ENCODE data around the gene LASP1.

The LASP1 gene

GRCh38 chr17:38886643-38887010 lies 16.8 kb downstream of the LASP1 start:
- no peak for DNase-seq (ENCODE audit: low read depth)

- no peak for DNase-seq (ENCODE audit: low read depth)
Measured at GRCh38 chr17:38888842-38889241, 19.0 kb downstream of the LASP1 start.

GRCh38 chr17:38889745-38890409 lies 20.0 kb downstream of the LASP1 start:
- no peak for DNase-seq (ENCODE audit: low read depth)

- DNase-seq (ENCODE audit: low read depth), result no peak
Measured at GRCh38 chr17:38890410-38890746, 20.5 kb downstream of the LASP1 start.

GRCh38 chr17:38891441-38891840 lies 21.6 kb downstream of the LASP1 start:
- no peak for DNase-seq (ENCODE audit: low read depth)

- no peak for DNase-seq (ENCODE audit: low read depth)
Measured at GRCh38 chr17:38892083-38892482, 22.2 kb downstream of the LASP1 start.

GRCh38 chr17:38892620-38893019 lies 22.8 kb downstream of the LASP1 start:
- no peak for DNase-seq (ENCODE audit: low read depth)

GRCh38 chr17:38893113-38893512 lies 23.3 kb downstream of the LASP1 start:
- no peak for DNase-seq (ENCODE audit: low read depth)

- DNase-seq (ENCODE audit: low read depth), result no peak
Measured at GRCh38 chr17:38893607-38894006, 23.7 kb downstream of the LASP1 start.

GRCh38 chr17:38894276-38894675 lies 24.4 kb downstream of the LASP1 start:
- DNase-seq (ENCODE audit: low read depth), result no peak

GRCh38 chr17:38896346-38896954 lies 26.6 kb downstream of the LASP1 start:
- no peak for DNase-seq (ENCODE audit: low read depth)

GRCh38 chr17:38897176-38897575 lies 27.3 kb downstream of the LASP1 start:
- DNase-seq (ENCODE audit: low read depth), result peak; percentile 35

- no peak for DNase-seq (ENCODE audit: low read depth)
Measured at GRCh38 chr17:38897671-38898290, 27.9 kb downstream of the LASP1 start.

GRCh38 chr17:38898291-38898679 lies 28.4 kb downstream of the LASP1 start:
- no peak for DNase-seq (ENCODE audit: low read depth)

- no peak for DNase-seq (ENCODE audit: low read depth)
Measured at GRCh38 chr17:38898812-38899348, 29.0 kb downstream of the LASP1 start.

GRCh38 chr17:38899421-38899820 lies 29.6 kb downstream of the LASP1 start:
- no peak for DNase-seq (ENCODE audit: low read depth)

- peak; percentile 81 for DNase-seq (ENCODE audit: low read depth)
Measured at GRCh38 chr17:38900978-38901656, 31.3 kb downstream of the LASP1 start.

GRCh38 chr17:38903404-38903803 lies 33.5 kb downstream of the LASP1 start:
- no peak for DNase-seq (ENCODE audit: low read depth)

- no peak for DNase-seq (ENCODE audit: low read depth)
Measured at GRCh38 chr17:38904892-38905291, 35.0 kb downstream of the LASP1 start.

GRCh38 chr17:38905375-38905774 lies 35.5 kb downstream of the LASP1 start:
- DNase-seq (ENCODE audit: low read depth), result no peak

- no peak for DNase-seq (ENCODE audit: low read depth)
Measured at GRCh38 chr17:38906460-38907228, 36.8 kb downstream of the LASP1 start.
